CD14-positive monocyte (primary cell): ENCODE measurements around the gene WT1. TPM values are rescaled to one million over a fixed set of nuclear protein-coding genes. Genes with fewer than 3 reads are reported as not detected.

Experiments used
- DNase-seq, 3 donors: peaks; one replicate each; pipeline ENCODE4 v3.0.0-alpha.2; 2011 to 2022
- H2AFZ ChIP-seq: 2 replicates; pipeline ENCODE4 v1.6.0; 2012; ENCODE audit warnings: mild to moderate bottlenecking, low read depth, low read length, inconsistent platforms; ENCODE audit not compliant: insufficient read depth, poor library complexity, severe bottlenecking
- H3K27ac ChIP-seq, 2 donors: 1 replicate in 1 of 2; 2 replicates in 1 of 2; pipeline ENCODE4 v1.5.1; 2012 to 2013; ENCODE audit warnings: low read length in 2 of 2, control low read depth in 1 of 2, inconsistent platforms in 1 of 2, low read depth in 1 of 2, mild to moderate bottlenecking in 1 of 2
- H3K27me3 ChIP-seq, 2 donors: one replicate each; pipeline versions ENCODE4 v1.6.0 to v1.6.1; 2011 to 2013; ENCODE audit warnings: low read length in 2 of 2; ENCODE audit not compliant: control insufficient read depth in 2 of 2, insufficient read depth in 2 of 2
- H3K36me3 ChIP-seq, 2 donors: replicated peaks in 1 of 2; 1 replicate in 1 of 2; 2 replicates in 1 of 2; pipeline versions ENCODE4 v1.5.1 to v1.6.1; 2012 to 2013; ENCODE audit warnings: low read length in 2 of 2, control low read depth in 1 of 2, inconsistent platforms in 1 of 2, mild to moderate bottlenecking in 1 of 2; ENCODE audit not compliant: insufficient read depth in 2 of 2, control insufficient read depth in 1 of 2
- H3K4me1 ChIP-seq, 2 donors: 1 replicate in 1 of 2; 2 replicates in 1 of 2; pipeline versions ENCODE4 v1.5.1 to v1.6.1; 2012 to 2013; ENCODE audit warnings: low read length in 2 of 2, control low read depth in 1 of 2, inconsistent platforms in 1 of 2, mild to moderate bottlenecking in 1 of 2, moderate library complexity in 1 of 2; ENCODE audit not compliant: insufficient read depth in 2 of 2, control insufficient read depth in 1 of 2
- H3K4me2 ChIP-seq: replicated peaks from 2 replicates; pipeline ENCODE3; 2012; ENCODE audit warnings: low read length, moderate library complexity, mild to moderate bottlenecking; ENCODE audit not compliant: poor library complexity, severe bottlenecking; ENCODE audit errors: extremely low read depth
- H3K4me3 ChIP-seq, 3 experiments: fragments of 200-600 bp in 1 of 3; sonication (generic) in 1 of 3; replicated peaks in 1 of 3; 1 replicate in 2 of 3; 2 replicates in 1 of 3; pipeline ENCODE4 v1.5.1; 2011 to 2013; ENCODE audit warnings: low read length in 3 of 3, mild to moderate bottlenecking in 3 of 3, control low read depth in 2 of 3, low read depth in 2 of 3, inconsistent platforms in 1 of 3, moderate library complexity in 1 of 3
- H3K79me2 ChIP-seq: 2 replicates; pipeline ENCODE4 v1.6.0; 2012; ENCODE audit warnings: mild to moderate bottlenecking, control low read depth, inconsistent platforms, low read length, moderate library complexity; ENCODE audit not compliant: insufficient read depth
- H3K9ac ChIP-seq: 2 replicates; pipeline ENCODE4 v1.6.0; 2017; ENCODE audit warnings: low read length, mild to moderate bottlenecking; ENCODE audit not compliant: insufficient read depth, poor library complexity, severe bottlenecking
- H3K9me3 ChIP-seq, 2 donors: replicated peaks in 1 of 2; 1 replicate in 1 of 2; 2 replicates in 1 of 2; pipeline versions ENCODE4 v1.5.1 to v1.6.1; 2012 to 2013; ENCODE audit warnings: low read length in 2 of 2, control low read depth in 1 of 2; ENCODE audit not compliant: control insufficient read depth in 1 of 2, insufficient read depth in 1 of 2
- H4K20me1 ChIP-seq: 2 replicates; pipeline ENCODE4 v1.6.0; 2012; ENCODE audit warnings: mild to moderate bottlenecking, low read length, control low read depth, moderate library complexity; ENCODE audit not compliant: insufficient read depth
- H3K27ac Mint-ChIP-seq, 7 donors: one replicate each; pipeline ENCODE4 v1.8.0; 2020; ENCODE audit warnings: mild to moderate bottlenecking in 7 of 7, mixed read lengths in 7 of 7, moderate library complexity in 6 of 7, inconsistent platforms in 2 of 7
- H3K27me3 Mint-ChIP-seq, 3 donors: one replicate each; pipeline ENCODE4 v1.8.0; 2021 to 2022; ENCODE audit warnings: low read depth in 3 of 3, mild to moderate bottlenecking in 3 of 3, mixed read lengths in 3 of 3, moderate library complexity in 3 of 3, inconsistent platforms in 1 of 3
- H3K36me3 Mint-ChIP-seq, 2 donors: one replicate each; pipeline ENCODE4 v1.8.0; 2020; ENCODE audit warnings: mixed read lengths in 2 of 2, inconsistent platforms in 1 of 2, mild to moderate bottlenecking in 1 of 2
- H3K4me1 Mint-ChIP-seq: one replicate; pipeline ENCODE4 v1.8.0; 2020; ENCODE audit warnings: mild to moderate bottlenecking, mixed read lengths
- H3K4me3 Mint-ChIP-seq, 2 donors: one replicate each; pipeline ENCODE4 v1.8.0; 2020; ENCODE audit warnings: mild to moderate bottlenecking in 2 of 2, mixed read lengths in 2 of 2, moderate library complexity in 1 of 2
- H3K9me3 Mint-ChIP-seq, 7 donors: one replicate each; pipeline ENCODE4 v1.8.0; 2020 to 2022; ENCODE audit warnings: mixed read lengths in 7 of 7, mild to moderate bottlenecking in 6 of 7, moderate library complexity in 6 of 7, inconsistent platforms in 2 of 7
- CTCF ChIP-seq: fragments of 200-600 bp; IDR thresholded peaks from one replicate; pipeline ENCODE4 v1.8.0; 2022; ENCODE audit warnings: antibody characterized with exemption, mild to moderate bottlenecking
- WGBS: methylation state at CpG from one replicate; pipeline ENCODE4 v1.1.5; 2013; ENCODE audit warnings: missing lambda C conversion rate; ENCODE audit not compliant: insufficient coverage; 5-methylcytosine and 5-hydroxymethylcytosine counted together
- intact Hi-C, 2 donors: fragments of 100-400 bp; cut with micrococcal nuclease; formaldehyde crosslinking; loops; one replicate each; pipeline versions ENCODE4 v1.15.0 to v1.15.1; 2023
- polyA plus RNA-seq, 3 donors: library from polyadenylated mRNA; depleted of rRNA in 1 of 3; unstranded in 2 of 3; stranded (reverse) in 1 of 3; fragments of 300-500 nt in 2 of 3; fragments of >200 nt in 1 of 3; fragmentation: Illumina TruSeq in 2 of 3; gene quantifications; 1 replicate in 2 of 3; 2 replicates in 1 of 3; pipeline ENCODE4 v1.2.3, GENCODE V29; 2012 to 2021

The WT1 gene
- polyA plus RNA-seq, 3 donors, result not detected

- Histone ChIP-seq H2AFZ (peak overlapping the region; percentile 56), H3K4me1 (peaks cover 20 to 37% of the 10 kb centered on the region in 2 donors), H4K20me1 (no peaks in the 10 kb centered on the region), H3K9me3 (peaks cover 0 to 45% of the 10 kb centered on the region in 2 donors), H3K79me2 (no peaks in the 10 kb centered on the region), H3K4me2 (peak overlapping the region; percentile 43), H3K27me3 (peaks cover 78 to 92% of the 10 kb centered on the region in 2 donors), H3K36me3 (no peaks in the 10 kb centered on the region), H3K27ac (no peak overlapping the region), H3K9ac (no peak overlapping the region), H3K4me3 (no peak overlapping the region)
- Mint-ChIP-seq H3K4me1 (peaks cover 40% of the 10 kb centered on the region), H3K27me3 (peaks cover 72 to 85% (median 74%) of the 10 kb centered on the region in 3 donors), H3K4me3 (peak overlapping the region in 1 of 2 donors; percentile 87), H3K27ac (no peak overlapping the region), H3K9me3 (peaks cover 0 to 29% (median 7%) of the 10 kb centered on the region in 7 donors), H3K36me3 (peaks cover 0 to 7% of the 10 kb centered on the region in 2 donors)
- no peak for DNase-seq
- TF ChIP-seq CTCF, result no peak
- intact Hi-C loops, result no loop called here
- WGBS, result 6% methylated on average over 10 of the region's 21 CpGs
These were observed 4.3 kb upstream of the WT1 start for GRCh38 chr11:32439501-32440210.

- Histone ChIP-seq H3K4me2 (peak overlapping the region; percentile 43), H3K36me3 (no peaks in the 10 kb centered on the region), H3K27me3 (peaks cover 85 to 97% of the 10 kb centered on the region in 2 donors), H3K27ac (no peak overlapping the region), H2AFZ (peak overlapping the region; percentile 56), H3K9ac (no peak overlapping the region), H3K79me2 (no peaks in the 10 kb centered on the region), H3K4me3 (no peak overlapping the region), H3K4me1 (peaks cover 27 to 44% of the 10 kb centered on the region in 2 donors), H4K20me1 (no peaks in the 10 kb centered on the region), H3K9me3 (peaks cover 0 to 45% of the 10 kb centered on the region in 2 donors)
- Mint-ChIP-seq H3K27me3 (peaks cover 73 to 88% (median 81%) of the 10 kb centered on the region in 3 donors), H3K4me3 (peak overlapping the region in 1 of 2 donors; percentile 87), H3K27ac (no peak overlapping the region), H3K9me3 (peaks cover 0 to 32% (median 7%) of the 10 kb centered on the region in 7 donors), H3K4me1 (peaks cover 47% of the 10 kb centered on the region), H3K36me3 (peaks cover 0 to 7% of the 10 kb centered on the region in 2 donors)
- WGBS, result 3% methylated on average over 35 of the region's 47 CpGs
- TF ChIP-seq CTCF, result no peak
- no peak for DNase-seq
- intact Hi-C loops, result no loop called here
These were observed 3.6 kb upstream of the WT1 start for GRCh38 chr11:32438866-32439489.
